ENCODE data around the gene PCGF2. TPM values are rescaled to one million over a fixed set of nuclear protein-coding genes. Genes with fewer than 3 reads are reported as not detected.

Gene PCGF2
- total RNA-seq, 2 experiments from 2014 or later, result 12.8 to 47.3 TPM

DNA sequence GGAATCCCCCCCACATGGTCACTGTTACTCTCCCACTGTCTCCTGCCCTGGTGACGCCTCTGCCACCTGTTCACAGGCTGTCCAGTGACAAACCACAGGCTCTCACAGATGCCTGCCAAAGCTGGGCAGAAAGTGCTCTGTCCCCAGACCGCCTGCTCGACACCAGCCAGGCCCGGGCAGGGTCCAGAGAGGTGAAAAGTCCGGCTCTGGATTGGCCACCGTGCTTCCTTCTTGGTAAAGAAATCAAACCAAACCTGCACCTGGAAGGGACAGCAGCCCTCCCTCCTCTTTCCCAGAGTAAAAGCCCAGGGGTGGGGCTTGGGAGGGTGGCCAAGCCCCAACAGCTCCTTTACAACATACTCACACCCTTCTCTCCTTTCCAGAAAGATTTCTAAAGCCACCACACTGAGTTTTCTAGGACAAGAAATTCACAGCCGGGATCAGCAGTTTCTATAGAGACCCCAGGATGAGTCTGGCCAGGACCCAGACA is 6.2 kb downstream of the PCGF2 start:
- Histone ChIP-seq H3K9me3 (ENCODE audit: low read length) (no peaks in the 10 kb centered on the region), H3K27ac (ENCODE audit: low read depth, low read length, poor library complexity, severe bottlenecking) (peak overlapping the region; percentile 26), H2AFZ (ENCODE audit: low read length) (no peak overlapping the region), H3K4me3 (ENCODE audit: low read depth, low read length, poor library complexity, severe bottlenecking) (no peak overlapping the region), H3K9me2 (ENCODE audit: insufficient read depth, low read length) (no peaks in the 10 kb centered on the region), H3K4me1 (ENCODE audit: insufficient read depth, low read length, poor library complexity, severe bottlenecking) (peaks cover 55% of the 10 kb centered on the region), H3K4me2 (ENCODE audit: low read length) (peak overlapping the region; percentile 80), H4K20me1 (ENCODE audit: insufficient read depth, low read length) (no peaks in the 10 kb centered on the region), H3K79me2 (ENCODE audit: insufficient read depth, low read depth, low read length) (peaks cover 64% of the 10 kb centered on the region), H3K36me3 (ENCODE audit: insufficient read depth, low read length) (peaks cover 54% of the 10 kb centered on the region)
- TF ChIP-seq EZH2phosphoT487 (IDR thresholded peaks at IDR 0.05; ENCODE audit: borderline replicate concordance, low read depth, low read length), result no peak
- TF ChIP-seq, protein P1, sequence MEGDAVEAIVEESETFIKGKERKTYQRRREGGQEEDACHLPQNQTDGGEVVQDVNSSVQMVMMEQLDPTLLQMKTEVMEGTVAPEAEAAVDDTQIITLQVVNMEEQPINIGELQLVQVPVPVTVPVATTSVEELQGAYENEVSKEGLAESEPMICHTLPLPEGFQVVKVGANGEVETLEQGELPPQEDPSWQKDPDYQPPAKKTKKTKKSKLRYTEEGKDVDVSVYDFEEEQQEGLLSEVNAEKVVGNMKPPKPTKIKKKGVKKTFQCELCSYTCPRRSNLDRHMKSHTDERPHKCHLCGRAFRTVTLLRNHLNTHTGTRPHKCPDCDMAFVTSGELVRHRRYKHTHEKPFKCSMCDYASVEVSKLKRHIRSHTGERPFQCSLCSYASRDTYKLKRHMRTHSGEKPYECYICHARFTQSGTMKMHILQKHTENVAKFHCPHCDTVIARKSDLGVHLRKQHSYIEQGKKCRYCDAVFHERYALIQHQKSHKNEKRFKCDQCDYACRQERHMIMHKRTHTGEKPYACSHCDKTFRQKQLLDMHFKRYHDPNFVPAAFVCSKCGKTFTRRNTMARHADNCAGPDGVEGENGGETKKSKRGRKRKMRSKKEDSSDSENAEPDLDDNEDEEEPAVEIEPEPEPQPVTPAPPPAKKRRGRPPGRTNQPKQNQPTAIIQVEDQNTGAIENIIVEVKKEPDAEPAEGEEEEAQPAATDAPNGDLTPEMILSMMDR (conservative IDR thresholded peaks at IDR 0.05; ENCODE audit: low read length), result no peak
- POLR2A ChIA-PET, result no interaction called here
- DNase-seq (ENCODE audit: low spot score), result no peak
- no TSS peak for BruUV-seq (replicated peaks)
- intact Hi-C loops (cut with micrococcal nuclease; ENCODE audit: unreplicated experiment), result no loop called here
- CTCF ChIA-PET (ENCODE audit: unreplicated experiment), result no interaction called here

DNA sequence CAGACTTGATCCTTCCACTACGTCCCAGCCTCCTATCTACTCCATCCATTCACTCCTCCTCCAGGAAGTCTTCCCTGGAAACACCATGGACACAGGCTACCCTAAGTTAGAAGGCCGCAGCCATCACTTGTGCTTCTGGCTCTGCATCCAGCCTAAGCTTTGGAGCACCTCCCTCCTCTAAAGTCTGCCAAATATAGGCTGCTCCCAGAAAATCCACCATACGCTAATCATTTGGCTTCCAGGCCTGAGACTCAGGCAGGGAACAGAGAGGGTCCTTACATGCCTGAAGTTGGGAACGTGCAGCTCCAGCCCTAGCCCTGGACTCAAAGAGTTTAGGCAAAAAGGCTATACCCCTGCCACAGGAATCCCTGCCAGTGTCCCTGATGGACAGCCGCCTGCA is 6.7 kb downstream of the PCGF2 start:
- H3K79me2 ChIP-seq (ENCODE audit: insufficient read depth, low read depth, low read length), result peaks cover 59% of the 10 kb centered on the region
- no peak overlapping the region for H2AFZ ChIP-seq (ENCODE audit: low read length)
- peaks cover 55% of the 10 kb centered on the region for H3K4me1 ChIP-seq (ENCODE audit: insufficient read depth, low read length, poor library complexity, severe bottlenecking)
- intact Hi-C loops (cut with micrococcal nuclease; ENCODE audit: unreplicated experiment), result no loop called here
- H3K9me2 ChIP-seq (ENCODE audit: insufficient read depth, low read length), result no peaks in the 10 kb centered on the region
- H3K4me2 ChIP-seq (ENCODE audit: low read length), result peak overlapping the region; percentile 80; the same call in 1 of the 2 replicates
- H3K4me3 ChIP-seq (ENCODE audit: low read depth, low read length, poor library complexity, severe bottlenecking), result no peak overlapping the region
- BruUV-seq (replicated peaks), result no TSS peak
- no peak overlapping the region for H3K27ac ChIP-seq (ENCODE audit: low read depth, low read length, poor library complexity, severe bottlenecking)
- ChIA-PET CTCF (ENCODE audit: unreplicated experiment) (no interaction called here), POLR2A (no interaction called here)
- no peaks in the 10 kb centered on the region for H4K20me1 ChIP-seq (ENCODE audit: insufficient read depth, low read length)
- TF ChIP-seq, protein P1 (conservative IDR thresholded peaks at IDR 0.05; ENCODE audit: low read length), result no peak
- TF ChIP-seq EZH2phosphoT487 (IDR thresholded peaks at IDR 0.05; ENCODE audit: borderline replicate concordance, low read depth, low read length), result no peak
- no peak for DNase-seq (ENCODE audit: low spot score)
- H3K9me3 ChIP-seq (ENCODE audit: low read length), result no peaks in the 10 kb centered on the region
- H3K36me3 ChIP-seq (ENCODE audit: insufficient read depth, low read length), result peaks cover 57% of the 10 kb centered on the region

DNA sequence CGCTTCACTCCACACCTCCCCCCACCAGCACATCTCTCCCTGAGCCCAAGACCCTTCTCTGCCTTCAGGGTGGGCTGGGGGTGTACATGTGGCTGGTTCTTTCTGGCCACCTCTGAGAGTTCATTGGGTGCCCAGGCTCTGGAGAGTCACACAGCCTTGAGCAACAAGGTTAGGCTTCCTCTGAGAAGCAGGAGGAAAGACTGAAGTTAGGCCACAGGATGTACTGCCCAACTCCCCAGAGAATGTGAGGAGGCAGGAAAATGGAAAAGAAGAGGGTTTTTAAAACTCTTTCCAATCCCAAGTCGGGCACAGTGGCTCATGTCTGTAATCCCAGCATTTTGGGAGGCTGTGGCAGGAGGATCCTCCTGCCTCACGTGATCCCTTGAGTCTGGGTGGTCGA is 7.3 kb downstream of the PCGF2 start:
- Histone ChIP-seq H3K4me2 (ENCODE audit: low read length) (no peak overlapping the region), H3K9me2 (ENCODE audit: insufficient read depth, low read length) (no peaks in the 10 kb centered on the region), H3K4me3 (ENCODE audit: low read depth, low read length, poor library complexity, severe bottlenecking) (no peak overlapping the region), H3K36me3 (ENCODE audit: insufficient read depth, low read length) (peaks cover 63% of the 10 kb centered on the region), H3K9me3 (ENCODE audit: low read length) (no peaks in the 10 kb centered on the region), H3K4me1 (ENCODE audit: insufficient read depth, low read length, poor library complexity, severe bottlenecking) (peaks cover 53% of the 10 kb centered on the region), H3K27ac (ENCODE audit: low read depth, low read length, poor library complexity, severe bottlenecking) (peak overlapping the region; percentile 20), H2AFZ (ENCODE audit: low read length) (no peak overlapping the region), H3K79me2 (ENCODE audit: insufficient read depth, low read depth, low read length) (peaks cover 52% of the 10 kb centered on the region), H4K20me1 (ENCODE audit: insufficient read depth, low read length) (no peaks in the 10 kb centered on the region)
- no TSS peak for BruUV-seq (replicated peaks)
- TF ChIP-seq EZH2phosphoT487 (IDR thresholded peaks at IDR 0.05; ENCODE audit: borderline replicate concordance, low read depth, low read length), result no peak
- TF ChIP-seq, protein P1 (conservative IDR thresholded peaks at IDR 0.05; ENCODE audit: low read length), result no peak
- ChIA-PET POLR2A (no interaction called here), CTCF (ENCODE audit: unreplicated experiment) (no interaction called here)
- DNase-seq (ENCODE audit: low spot score), result no peak
- intact Hi-C loops (cut with micrococcal nuclease; ENCODE audit: unreplicated experiment), result no loop called here
